Activated T-helper 1 cell treated with anti-CD3 and anti-CD28 coated beads, Interleukin-12 subunit alpha, Interleukin-12 subunit beta, Interleukin-2, Interleukin-4 antibody, amounts not matched to agents 30 ng/mL and 10 ng/mL and 1 ng/mL, durations not matched to agents 14 hours and 24 hours and 36 hours (primary cell): ENCODE measurements around the gene ANTXR2. TPM values are rescaled to one million over a fixed set of nuclear protein-coding genes. Genes with fewer than 3 reads are reported as not detected.

ENCODE experiments used
- DNase-seq: peaks from one replicate; pipeline ENCODE4 v3.0.0; 2021; ENCODE audit warnings: low spot score
- H3K27ac Mint-ChIP-seq: one replicate; pipeline ENCODE4 v1.8.0; 2021; ENCODE audit warnings: mild to moderate bottlenecking, mixed read lengths
- H3K27me3 Mint-ChIP-seq: one replicate; pipeline ENCODE4 v1.8.0; 2022; ENCODE audit warnings: mild to moderate bottlenecking, moderate library complexity, mixed read lengths; ENCODE audit not compliant: insufficient read depth
- H3K36me3 Mint-ChIP-seq: one replicate; pipeline ENCODE4 v1.8.0; 2021; ENCODE audit warnings: low read depth, mixed read lengths
- H3K4me1 Mint-ChIP-seq: one replicate; pipeline ENCODE4 v1.8.0; 2021; ENCODE audit warnings: low read depth, mixed read lengths
- H3K4me3 Mint-ChIP-seq: one replicate; pipeline ENCODE4 v1.8.0; 2021; ENCODE audit warnings: mild to moderate bottlenecking, moderate library complexity, mixed read lengths
- H3K9me3 Mint-ChIP-seq: one replicate; pipeline ENCODE4 v1.8.0; 2021; ENCODE audit warnings: mixed read lengths
- intact Hi-C: fragments of 100-400 bp; cut with micrococcal nuclease; formaldehyde crosslinking; loops from one replicate; pipeline ENCODE4 v1.15.1; 2024
- total RNA-seq: library from RNA; stranded (reverse); gene quantifications from 2 replicates; pipeline ENCODE4 v1.2.3, GENCODE V29; 2022

The ANTXR2 gene
- total RNA-seq, 1 donor from 2014 or later: 29.8 TPM

GRCh38 chr4:79935274-79935673, 137.8 kb downstream of the ANTXR2 start:
- no peaks in the 10 kb centered on the region for H3K9me3 Mint-ChIP-seq
- H3K27ac Mint-ChIP-seq: no peak overlapping the region
- no peak overlapping the region for H3K4me3 Mint-ChIP-seq
- no peak for DNase-seq
- intact Hi-C loops: no loop called here
- no peaks in the 10 kb centered on the region for H3K4me1 Mint-ChIP-seq
- no peaks in the 10 kb centered on the region for H3K27me3 Mint-ChIP-seq
- H3K36me3 Mint-ChIP-seq: peaks cover 5% of the 10 kb centered on the region

- Mint-ChIP-seq H3K27ac (no peak overlapping the region), H3K4me1 (no peaks in the 10 kb centered on the region), H3K36me3 (peaks cover 5% of the 10 kb centered on the region), H3K9me3 (no peaks in the 10 kb centered on the region), H3K4me3 (no peak overlapping the region), H3K27me3 (no peaks in the 10 kb centered on the region)
- intact Hi-C loops: no loop called here
- DNase-seq: no peak
These were observed 138.4 kb downstream of the ANTXR2 start for GRCh38 chr4:79934660-79935059.

- peaks cover 8% of the 10 kb centered on the region for H3K36me3 Mint-ChIP-seq
- no peak overlapping the region for H3K27ac Mint-ChIP-seq
- H3K27me3 Mint-ChIP-seq: no peaks in the 10 kb centered on the region
- intact Hi-C loops: no loop called here
- no peaks in the 10 kb centered on the region for H3K4me1 Mint-ChIP-seq
- H3K9me3 Mint-ChIP-seq: no peaks in the 10 kb centered on the region
- H3K4me3 Mint-ChIP-seq: no peak overlapping the region
- DNase-seq: no peak
These were observed 145.1 kb downstream of the ANTXR2 start for GRCh38 chr4:79927931-79928330.

- Mint-ChIP-seq H3K27ac (no peak overlapping the region), H3K27me3 (no peaks in the 10 kb centered on the region), H3K9me3 (no peaks in the 10 kb centered on the region), H3K36me3 (peaks cover 9% of the 10 kb centered on the region), H3K4me3 (no peak overlapping the region), H3K4me1 (peaks cover 11% of the 10 kb centered on the region)
- intact Hi-C loops: loop anchor here (5.0 kb wide), 1 partner anchor 1139 kb away; no protein-coding TSS in a partner anchor
- DNase-seq: no peak
These were observed 149.7 kb downstream of the ANTXR2 start for GRCh38 chr4:79923281-79923680.

GRCh38 chr4:79922011-79922410, 151.0 kb downstream of the ANTXR2 start:
- H3K9me3 Mint-ChIP-seq: no peaks in the 10 kb centered on the region
- H3K4me3 Mint-ChIP-seq: no peak overlapping the region
- peaks cover 22% of the 10 kb centered on the region for H3K4me1 Mint-ChIP-seq
- H3K27me3 Mint-ChIP-seq: no peaks in the 10 kb centered on the region
- intact Hi-C loops: loop anchor here (5.0 kb wide), 1 partner anchor 1140 kb away; no protein-coding TSS in a partner anchor
- H3K36me3 Mint-ChIP-seq: peaks cover 7% of the 10 kb centered on the region
- H3K27ac Mint-ChIP-seq: no peak overlapping the region
- no peak for DNase-seq

- Mint-ChIP-seq H3K4me3 (no peak overlapping the region), H3K9me3 (no peaks in the 10 kb centered on the region), H3K4me1 (peaks cover 22% of the 10 kb centered on the region), H3K36me3 (peaks cover 7% of the 10 kb centered on the region), H3K27ac (no peak overlapping the region), H3K27me3 (no peaks in the 10 kb centered on the region)
- intact Hi-C loops: loop anchor here (5.0 kb wide), 1 partner anchor 1142 kb away; no protein-coding TSS in a partner anchor
- DNase-seq: no peak
These were observed 152.7 kb downstream of the ANTXR2 start for GRCh38 chr4:79920163-79920853.

- intact Hi-C loops: loop anchor here (5.0 to 10.0 kb wide), 2 partner anchors 209 to 267 kb away; no protein-coding TSS in a partner anchor
- no peak overlapping the region for H3K4me3 Mint-ChIP-seq
- H3K4me1 Mint-ChIP-seq: peaks cover 36% of the 10 kb centered on the region
These were observed 154.7 kb downstream of the ANTXR2 start for GRCh38 chr4:79918292-79918691.

GRCh38 chr4:79917246-79917645, 155.8 kb downstream of the ANTXR2 start:
- Mint-ChIP-seq H3K27ac (no peak overlapping the region), H3K4me3 (no peak overlapping the region), H3K27me3 (no peaks in the 10 kb centered on the region), H3K4me1 (peaks cover 36% of the 10 kb centered on the region), H3K9me3 (no peaks in the 10 kb centered on the region), H3K36me3 (no peaks in the 10 kb centered on the region)
- intact Hi-C loops: loop anchor here (1.0 to 10.0 kb wide), 5 partner anchors 156 to 298 kb away; partner anchors contain the start of gene ANTXR2
- DNase-seq: peak; percentile 25

More at GRCh38 chr4:79918292-79918691, 154.7 kb downstream of the ANTXR2 start:
- Mint-ChIP-seq H3K27ac (no peak overlapping the region), H3K9me3 (no peaks in the 10 kb centered on the region), H3K36me3 (peaks cover 4% of the 10 kb centered on the region), H3K27me3 (no peaks in the 10 kb centered on the region)
- no peak for DNase-seq

- peaks cover 2% of the 10 kb centered on the region for H3K36me3 Mint-ChIP-seq
- intact Hi-C loops: loop anchor here (5.0 to 10.0 kb wide), 2 partner anchors 212 to 270 kb away; no protein-coding TSS in a partner anchor
- H3K4me3 Mint-ChIP-seq: no peak overlapping the region
- H3K9me3 Mint-ChIP-seq: no peaks in the 10 kb centered on the region
- peaks cover 30% of the 10 kb centered on the region for H3K4me1 Mint-ChIP-seq
- H3K27ac Mint-ChIP-seq: no peak overlapping the region
- H3K27me3 Mint-ChIP-seq: no peaks in the 10 kb centered on the region
- no peak for DNase-seq
These were observed 157.8 kb downstream of the ANTXR2 start for GRCh38 chr4:79915246-79915645.

GRCh38 chr4:79913581-79913980, 159.4 kb downstream of the ANTXR2 start:
- intact Hi-C loops: loop anchor here (10.0 kb wide), 1 partner anchor 271 kb away; no protein-coding TSS in a partner anchor

GRCh38 chr4:79907001-79907400, 166.0 kb downstream of the ANTXR2 start:
- no peak for DNase-seq
- H3K4me1 Mint-ChIP-seq: peaks cover 20% of the 10 kb centered on the region
- H3K27me3 Mint-ChIP-seq: no peaks in the 10 kb centered on the region
- H3K4me3 Mint-ChIP-seq: no peak overlapping the region
- intact Hi-C loops: no loop called here
- no peaks in the 10 kb centered on the region for H3K9me3 Mint-ChIP-seq
- H3K27ac Mint-ChIP-seq: no peak overlapping the region
- peaks cover 33% of the 10 kb centered on the region for H3K36me3 Mint-ChIP-seq

More at GRCh38 chr4:79913581-79913980, 159.4 kb downstream of the ANTXR2 start:
- no peak overlapping the region for H3K4me3 Mint-ChIP-seq
- no peaks in the 10 kb centered on the region for H3K27me3 Mint-ChIP-seq
- H3K27ac Mint-ChIP-seq: no peak overlapping the region
- no peak for DNase-seq
- H3K36me3 Mint-ChIP-seq: peaks cover 4% of the 10 kb centered on the region
- peaks cover 27% of the 10 kb centered on the region for H3K4me1 Mint-ChIP-seq
- H3K9me3 Mint-ChIP-seq: no peaks in the 10 kb centered on the region

GRCh38 chr4:79906303-79906702, 166.7 kb downstream of the ANTXR2 start:
- DNase-seq: no peak
- Mint-ChIP-seq H3K27ac (no peak overlapping the region), H3K27me3 (no peaks in the 10 kb centered on the region), H3K9me3 (no peaks in the 10 kb centered on the region), H3K4me1 (peaks cover 20% of the 10 kb centered on the region), H3K36me3 (peaks cover 33% of the 10 kb centered on the region), H3K4me3 (no peak overlapping the region)
- intact Hi-C loops: no loop called here

GRCh38 chr4:79905212-79905611, 167.8 kb downstream of the ANTXR2 start:
- H3K4me3 Mint-ChIP-seq: no peak overlapping the region
- H3K9me3 Mint-ChIP-seq: no peaks in the 10 kb centered on the region
- peaks cover 20% of the 10 kb centered on the region for H3K4me1 Mint-ChIP-seq
- intact Hi-C loops: no loop called here
- H3K27ac Mint-ChIP-seq: no peak overlapping the region
- no peaks in the 10 kb centered on the region for H3K27me3 Mint-ChIP-seq
- no peak for DNase-seq
- peaks cover 31% of the 10 kb centered on the region for H3K36me3 Mint-ChIP-seq
